HL-60 (cell line): ENCODE measurements around the gene WNT2.

Experiments
- DNase-seq, 2 experiments: peaks; one replicate each; pipeline ENCODE4 v3.0.0-alpha.2; 2010 to 2020; ENCODE audit warnings: low read depth in 1 of 2, low spot score in 1 of 2
- H3K27ac ChIP-seq: fragments of 250-450 bp; sonication (Bioruptor Pico); replicated peaks from 2 replicates; pipeline ENCODE4 v1.5.1; 2020; ENCODE audit warnings: mild to moderate bottlenecking, moderate library complexity
- H3K27me3 ChIP-seq: fragments of 250-450 bp; sonication (Bioruptor Pico); 2 replicates; pipeline ENCODE4 v1.5.1; 2021; ENCODE audit warnings: mild to moderate bottlenecking, moderate library complexity; ENCODE audit not compliant: insufficient read depth, poor library complexity, severe bottlenecking
- H3K4me3 ChIP-seq: replicated peaks from 2 replicates; pipeline ENCODE4 v1.5.1; 2011; ENCODE audit warnings: mild to moderate bottlenecking, control low read depth, low read length; ENCODE audit not compliant: insufficient read depth
- GABPA ChIP-seq: IDR thresholded peaks from 2 replicates; pipeline ENCODE4 v1.6.1; 2012; ENCODE audit warnings: low read depth
- POLR2AphosphoS5 ChIP-seq: IDR thresholded peaks from 2 replicates; pipeline ENCODE4 v1.6.1; 2012; ENCODE audit warnings: low read depth
- REST ChIP-seq: IDR thresholded peaks from 2 replicates; pipeline ENCODE4 v1.6.1; 2012; ENCODE audit warnings: low read depth; ENCODE audit not compliant: insufficient replicate concordance
- SPI1 ChIP-seq: IDR thresholded peaks from 2 replicates; pipeline ENCODE4 v1.6.1; 2012; ENCODE audit warnings: low read depth, mild to moderate bottlenecking, borderline replicate concordance
- TF ChIP-seq, protein P1 (sequence below): IDR thresholded peaks from one replicate; pipeline ENCODE4 v1.5.1; 2011; ENCODE audit warnings: low read length, control low read depth, inconsistent platforms; ENCODE audit not compliant: insufficient read depth

WNT2 gene

DNA sequence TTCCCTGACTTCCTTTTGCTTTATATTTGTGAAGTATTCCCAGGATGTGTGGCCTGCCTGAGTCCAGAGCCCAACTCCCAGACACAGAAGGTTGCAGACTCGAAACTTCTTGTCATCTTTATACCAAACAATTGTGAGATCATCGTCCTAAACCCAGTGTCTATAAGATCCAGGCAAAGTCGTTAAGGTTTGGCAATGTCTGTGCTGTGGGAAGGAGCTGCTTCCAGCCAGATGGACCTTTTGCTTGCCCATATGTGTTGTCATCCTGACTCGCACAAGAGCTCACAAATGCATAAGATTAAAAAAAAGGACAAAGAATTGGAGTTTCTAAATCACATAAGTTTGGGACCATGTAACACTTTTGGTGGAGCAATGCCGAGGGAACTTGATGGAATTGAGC, 37.0 kb downstream of the WNT2 start:
- no peak for DNase-seq
- no peak overlapping the region for H3K27ac ChIP-seq
- H3K4me3 ChIP-seq, result no peak overlapping the region
- no peak for TF ChIP-seq REST
- no peak for TF ChIP-seq GABPA
- no peak for TF ChIP-seq POLR2AphosphoS5
- TF ChIP-seq, protein P1, sequence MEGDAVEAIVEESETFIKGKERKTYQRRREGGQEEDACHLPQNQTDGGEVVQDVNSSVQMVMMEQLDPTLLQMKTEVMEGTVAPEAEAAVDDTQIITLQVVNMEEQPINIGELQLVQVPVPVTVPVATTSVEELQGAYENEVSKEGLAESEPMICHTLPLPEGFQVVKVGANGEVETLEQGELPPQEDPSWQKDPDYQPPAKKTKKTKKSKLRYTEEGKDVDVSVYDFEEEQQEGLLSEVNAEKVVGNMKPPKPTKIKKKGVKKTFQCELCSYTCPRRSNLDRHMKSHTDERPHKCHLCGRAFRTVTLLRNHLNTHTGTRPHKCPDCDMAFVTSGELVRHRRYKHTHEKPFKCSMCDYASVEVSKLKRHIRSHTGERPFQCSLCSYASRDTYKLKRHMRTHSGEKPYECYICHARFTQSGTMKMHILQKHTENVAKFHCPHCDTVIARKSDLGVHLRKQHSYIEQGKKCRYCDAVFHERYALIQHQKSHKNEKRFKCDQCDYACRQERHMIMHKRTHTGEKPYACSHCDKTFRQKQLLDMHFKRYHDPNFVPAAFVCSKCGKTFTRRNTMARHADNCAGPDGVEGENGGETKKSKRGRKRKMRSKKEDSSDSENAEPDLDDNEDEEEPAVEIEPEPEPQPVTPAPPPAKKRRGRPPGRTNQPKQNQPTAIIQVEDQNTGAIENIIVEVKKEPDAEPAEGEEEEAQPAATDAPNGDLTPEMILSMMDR, result no peak
- TF ChIP-seq SPI1, result no peak
- peaks cover 2% of the 10 kb centered on the region for H3K27me3 ChIP-seq

GRCh38 chr7:117284692-117285091, 38.2 kb downstream of the WNT2 start:
- H3K27me3 ChIP-seq, result no peaks in the 10 kb centered on the region
- H3K27ac ChIP-seq, result no peak overlapping the region
- no peak for DNase-seq
- TF ChIP-seq, protein P1, result no peak
- TF ChIP-seq SPI1, result peak; percentile 59; the same call in 1 of the 2 replicates
- H3K4me3 ChIP-seq, result no peak overlapping the region

- Histone ChIP-seq H3K27me3 (no peaks in the 10 kb centered on the region), H3K4me3 (no peak overlapping the region), H3K27ac (no peak overlapping the region)
- no peak for DNase-seq
- TF ChIP-seq REST, result no peak
- TF ChIP-seq POLR2AphosphoS5, result no peak
- TF ChIP-seq, protein P1, result no peak
- no peak for TF ChIP-seq GABPA
- no peak for TF ChIP-seq SPI1
Observed at GRCh38 chr7:117283779-117284178, 39.1 kb downstream of the WNT2 start.

DNA sequence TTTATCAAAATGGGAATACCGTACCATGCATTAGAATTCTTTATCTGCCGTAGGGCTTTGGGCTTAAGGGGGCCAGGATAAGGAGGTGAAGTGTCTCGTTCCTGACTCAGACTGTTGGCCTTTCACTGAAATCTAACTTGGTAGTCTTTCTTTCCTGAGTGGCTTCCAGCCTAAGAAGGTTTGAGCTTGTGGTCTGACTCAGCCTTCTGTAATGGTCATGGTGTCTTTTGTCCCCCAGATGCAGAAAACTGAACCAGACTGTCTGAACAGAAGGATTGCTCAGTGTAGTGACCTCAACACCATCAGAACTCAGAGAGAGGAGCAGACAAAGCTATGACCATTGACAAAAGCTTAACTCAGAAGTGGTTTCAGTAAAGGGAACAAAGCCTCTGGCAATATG, 39.5 kb downstream of the WNT2 start:
- Histone ChIP-seq H3K4me3 (no peak overlapping the region), H3K27ac (no peak overlapping the region), H3K27me3 (no peaks in the 10 kb centered on the region)
- TF ChIP-seq GABPA (no peak), POLR2AphosphoS5 (no peak), REST (no peak), SPI1 (no peak)
- TF ChIP-seq, protein P1, result no peak
- DNase-seq, result no peak
